ENCODE measurements around the gene LBHD2. TPM values are rescaled to one million over a fixed set of nuclear protein-coding genes. Genes with fewer than 3 reads are reported as not detected.

Gene LBHD2
- total RNA-seq, 1 experiment from 2014 or later = not detected

GRCh38 chr14:103107455-103107854 lies 23.4 kb downstream of the LBHD2 start:
- ATAC-seq (no peak), DNase-seq (ENCODE audit: low read depth, low spot score) (no peak)
- Histone ChIP-seq H3K4me1 (ENCODE audit: control insufficient read depth, insufficient read depth, low read length) (peaks cover 42% of the 10 kb centered on the region), H3K27me3 (ENCODE audit: control insufficient read depth, insufficient read depth, low read length) (no peaks in the 10 kb centered on the region), H3K27ac (ENCODE audit: low read length) (peak overlapping the region; percentile 78; the same call in 1 of the 2 replicates), H3K9me3 (ENCODE audit: control insufficient read depth, insufficient read depth, low read depth, low read length) (no peaks in the 10 kb centered on the region), H3K4me3 (ENCODE audit: low read depth in 2 of 2, low read length in 2 of 2) (no peak overlapping the region), H3K36me3 (ENCODE audit: control insufficient read depth, insufficient read depth, low read length) (no peaks in the 10 kb centered on the region)
- TF ChIP-seq REST (IDR thresholded peaks at IDR 0.05; ENCODE audit: insufficient read depth in 1 of 2, low read depth in 2 of 2, low read length in 1 of 2) (no peak), TCF7L2 (IDR thresholded peaks at IDR 0.05; ENCODE audit: low read depth, low read length) (no peak), SIN3A (IDR thresholded peaks at IDR 0.05; ENCODE audit: borderline replicate concordance, insufficient read depth, low read depth, low read length) (no peak), CTCF (IDR thresholded peaks at IDR 0.05) (no peak), POLR2AphosphoS5 (IDR thresholded peaks at IDR 0.05; ENCODE audit: low read depth, low read length) (no peak)
- intact Hi-C loops (cut with micrococcal nuclease; ENCODE audit: unreplicated experiment) (loop anchor here (10.0 kb wide), 1 partner anchor 187 kb away; no protein-coding TSS in a partner anchor), in situ Hi-C loops (cut with HindIII; ENCODE audit: low pct_unique_long_range_greater_than_20kb, low sequenced_read_pairs) (no loop called here)
- BruUV-seq (replicated peaks) = no TSS peak
- ChIA-PET POLR2A (no interaction called here), CTCF (interaction anchor here (0.7 kb wide), 1 partner anchor 11 kb away, joined by 4 read pairs; no protein-coding TSS in a partner anchor)

- CTCF ChIA-PET = no interaction called here
- POLR2A ChIA-PET = no interaction called here
- H3K27me3 ChIP-seq (ENCODE audit: control insufficient read depth, insufficient read depth, low read length) = no peaks in the 10 kb centered on the region
- H3K4me1 ChIP-seq (ENCODE audit: control insufficient read depth, insufficient read depth, low read length) = peaks cover 49% of the 10 kb centered on the region
- no peaks in the 10 kb centered on the region for H3K9me3 ChIP-seq (ENCODE audit: control insufficient read depth, insufficient read depth, low read depth, low read length)
- intact Hi-C loops (cut with micrococcal nuclease; ENCODE audit: unreplicated experiment) = loop anchor here (10.0 kb wide), 1 partner anchor 187 kb away; no protein-coding TSS in a partner anchor
- H3K36me3 ChIP-seq (ENCODE audit: control insufficient read depth, insufficient read depth, low read length) = no peaks in the 10 kb centered on the region
- no peak for TF ChIP-seq CTCF (IDR thresholded peaks at IDR 0.05)
- TF ChIP-seq POLR2AphosphoS5 (IDR thresholded peaks at IDR 0.05; ENCODE audit: low read depth, low read length) = no peak
- TF ChIP-seq TCF7L2 (IDR thresholded peaks at IDR 0.05; ENCODE audit: low read depth, low read length) = no peak
- TF ChIP-seq REST (IDR thresholded peaks at IDR 0.05; ENCODE audit: insufficient read depth in 1 of 2, low read depth in 2 of 2, low read length in 1 of 2) = no peak
- TF ChIP-seq SIN3A (IDR thresholded peaks at IDR 0.05; ENCODE audit: borderline replicate concordance, insufficient read depth, low read depth, low read length) = no peak
- BruUV-seq (replicated peaks) = no TSS peak
- ATAC-seq = no peak
- peak overlapping the region; percentile 78 for H3K27ac ChIP-seq (ENCODE audit: low read length)
- DNase-seq (ENCODE audit: low read depth, low spot score) = no peak
- no peak overlapping the region for H3K4me3 ChIP-seq (ENCODE audit: low read depth in 2 of 2, low read length in 2 of 2)
- in situ Hi-C loops (cut with HindIII; ENCODE audit: low pct_unique_long_range_greater_than_20kb, low sequenced_read_pairs) = no loop called here
These were observed 24.1 kb downstream of the LBHD2 start for GRCh38 chr14:103107941-103108748.

Measured in Panc1 (cell line).